Liver (tissue), 9 donors: ENCODE data around the gene VEGFC. TPM values are rescaled to one million over a fixed set of nuclear protein-coding genes. Genes with fewer than 3 reads are reported as not detected.

Experiments
- DNase-seq: peaks from one replicate; pipeline ENCODE4 v3.0.0-alpha.2; 2017; ENCODE audit warnings: low spot score
- H3K27ac ChIP-seq, 2 donors: one replicate each; pipeline ENCODE4 v1.7.0; 2013; ENCODE audit warnings: inconsistent platforms in 2 of 2, low read length in 2 of 2, control low read depth in 1 of 2, low read depth in 1 of 2, mild to moderate bottlenecking in 1 of 2
- H3K27me3 ChIP-seq, 4 donors: one replicate each; pipeline versions ENCODE4 v1.6.1 to v1.7.0; 2013; ENCODE audit warnings: low read length in 3 of 4, inconsistent platforms in 1 of 4, mild to moderate bottlenecking in 1 of 4, moderate library complexity in 1 of 4; ENCODE audit not compliant: control insufficient read depth in 4 of 4, insufficient read depth in 4 of 4
- H3K36me3 ChIP-seq, 4 donors: one replicate each; pipeline versions ENCODE4 v1.6.1 to v1.7.0; 2013; ENCODE audit warnings: low read length in 3 of 4, mild to moderate bottlenecking in 3 of 4, low read depth in 1 of 4, moderate library complexity in 1 of 4; ENCODE audit not compliant: control insufficient read depth in 4 of 4, insufficient read depth in 3 of 4
- H3K4me1 ChIP-seq, 4 donors: one replicate each; pipeline versions ENCODE4 v1.6.1 to v1.7.0; 2013; ENCODE audit warnings: low read length in 3 of 4, mild to moderate bottlenecking in 3 of 4, moderate library complexity in 1 of 4; ENCODE audit not compliant: control insufficient read depth in 4 of 4, insufficient read depth in 4 of 4
- H3K4me3 ChIP-seq, 3 donors: one replicate each; pipeline versions ENCODE4 v1.6.1 to v1.7.0; 2013; ENCODE audit warnings: low read length in 3 of 3, control low read depth in 1 of 3, low read depth in 1 of 3, mild to moderate bottlenecking in 1 of 3
- H3K9ac ChIP-seq, 2 donors: one replicate each; pipeline ENCODE4 v1.7.0; 2013; ENCODE audit warnings: low read length in 2 of 2, mild to moderate bottlenecking in 2 of 2, moderate library complexity in 2 of 2, control low read depth in 1 of 2, low read depth in 1 of 2
- H3K9me3 ChIP-seq, 4 donors: one replicate each; pipeline versions ENCODE4 v1.6.1 to v1.7.0; 2013; ENCODE audit warnings: low read length in 3 of 4; ENCODE audit not compliant: control insufficient read depth in 4 of 4
- CTCF ChIP-seq: fragments of 150-350 bp; IDR thresholded peaks from 2 replicates; pipeline ENCODE4 v1.5.1; 2017; ENCODE audit warnings: improper control_type of control experiment, low read depth, low read length; ENCODE audit not compliant: missing input control
- EGR1 ChIP-seq, 2 donors: IDR thresholded peaks; 2 replicates each; pipeline ENCODE4 v1.6.1; 2016 to 2018; ENCODE audit warnings: antibody characterized with exemption in 2 of 2, low read depth in 2 of 2
- FOXA2 ChIP-seq: IDR thresholded peaks from 2 replicates; pipeline ENCODE4 v1.6.1; 2016; ENCODE audit warnings: antibody characterized with exemption
- HNF4A ChIP-seq, 2 donors: conservative IDR thresholded peaks; 2 replicates each; pipeline ENCODE4 v1.6.1; 2016; ENCODE audit warnings: antibody characterized with exemption in 2 of 2, mild to moderate bottlenecking in 2 of 2
- HNF4G ChIP-seq: IDR thresholded peaks from 2 replicates; pipeline ENCODE4 v1.6.1; 2016; ENCODE audit warnings: antibody characterized with exemption
- JUND ChIP-seq, 2 donors: IDR thresholded peaks; 2 replicates each; pipeline ENCODE4 v1.6.1; 2016; ENCODE audit warnings: antibody characterized with exemption in 2 of 2
- MAX ChIP-seq: IDR thresholded peaks from 2 replicates; pipeline ENCODE4 v1.6.1; 2016; ENCODE audit warnings: antibody characterized with exemption
- NR2F2 ChIP-seq: IDR thresholded peaks from 2 replicates; pipeline ENCODE4 v1.6.1; 2016; ENCODE audit warnings: antibody characterized with exemption
- RAD21 ChIP-seq, 2 donors: IDR thresholded peaks; 2 replicates each; pipeline ENCODE4 v1.6.1; 2016; ENCODE audit warnings: antibody characterized with exemption in 2 of 2, mild to moderate bottlenecking in 2 of 2
- REST ChIP-seq: IDR thresholded peaks from 2 replicates; pipeline ENCODE4 v1.6.1; 2016; ENCODE audit warnings: antibody characterized with exemption, mild to moderate bottlenecking
- RXRA ChIP-seq, 2 donors: IDR thresholded peaks; 2 replicates each; pipeline ENCODE4 v1.6.1; 2017 to 2018; ENCODE audit warnings: antibody characterized with exemption in 2 of 2, mild to moderate bottlenecking in 1 of 2
- SP1 ChIP-seq: IDR thresholded peaks from 2 replicates; pipeline ENCODE4 v1.6.1; 2018; ENCODE audit warnings: antibody characterized with exemption, mild to moderate bottlenecking
- TAF1 ChIP-seq: conservative IDR thresholded peaks from 2 replicates; pipeline ENCODE4 v1.6.1; 2016; ENCODE audit warnings: antibody characterized with exemption, mild to moderate bottlenecking
- ZBTB33 ChIP-seq: IDR thresholded peaks from 2 replicates; pipeline ENCODE4 v1.6.1; 2016; ENCODE audit warnings: antibody characterized with exemption
- WGBS: extraction: QIAGEN DNeasy Blood & Tissue Kit; methylation state at CpG from one replicate; pipeline ENCODE4 v1.1.7; 2013; 5-methylcytosine and 5-hydroxymethylcytosine counted together
- polyA plus RNA-seq, 2 donors: library from polyadenylated mRNA; stranded (reverse) in 1 of 2; unstranded in 1 of 2; fragments of 200-250 nt in 1 of 2; fragments of >200 nt in 1 of 2; fragmentation: Nextera tagmentation in 1 of 2; extraction: Ambion mirVana in 1 of 2; gene quantifications; one replicate each; pipeline versions ENCODE4 v1.2.1 to v1.2.3, GENCODE V29; 2013 to 2015
- total RNA-seq, 2 donors: library from RNA; depleted of rRNA; stranded (reverse); fragments of >200 nt; gene quantifications; one replicate each; pipeline ENCODE4 v1.2.3, GENCODE V29; 2014
- donor health status: healthy.
- donor health status: healthy.
- donor health status: healthy.
- donor health status: healthy.
- donor health status: healthy.

Gene VEGFC
- total and polyA plus RNA-seq, 4 donors, result 0.32 to 1.8 (median 0.95) TPM

GRCh38 chr4:176734461-176734860 is 58.3 kb downstream of the VEGFC start:
- Histone ChIP-seq H3K4me3 (no peak overlapping the region), H3K4me1 (no peaks in the 10 kb centered on the region), H3K27ac (no peak overlapping the region), H3K9me3 (no peaks in the 10 kb centered on the region), H3K9ac (no peak overlapping the region), H3K27me3 (no peaks in the 10 kb centered on the region), H3K36me3 (no peaks in the 10 kb centered on the region)
- DNase-seq, result no peak
- TF ChIP-seq EGR1 (IDR thresholded peaks at IDR 0.05; ENCODE audit: low read depth in 2 of 2) (no peak), JUND (IDR thresholded peaks at IDR 0.05) (no peak), SP1 (no peak), ZBTB33 (no peak), HNF4G (no peak)
- 53% methylated on average over 4 of the region's 4 CpGs for WGBS

- no peak for TF ChIP-seq HNF4G
- TF ChIP-seq JUND (IDR thresholded peaks at IDR 0.05), result no peak
- TF ChIP-seq NR2F2, result no peak
- TF ChIP-seq REST, result no peak
- TF ChIP-seq CTCF, result no peak
- TF ChIP-seq FOXA2, result no peak
- no peak for TF ChIP-seq RAD21 (IDR thresholded peaks at IDR 0.05)
- TF ChIP-seq EGR1 (IDR thresholded peaks at IDR 0.05; ENCODE audit: low read depth in 2 of 2), result no peak
- no peak for TF ChIP-seq HNF4A (conservative IDR thresholded peaks at IDR 0.05)
- no peak for TF ChIP-seq TAF1
- TF ChIP-seq MAX, result no peak
- TF ChIP-seq RXRA (IDR thresholded peaks at IDR 0.05), result no peak
- no peak for DNase-seq
- WGBS, result 64% methylated on average over 3 of the region's 3 CpGs
Measured at GRCh38 chr4:176729489-176729888, 63.2 kb downstream of the VEGFC start.

More at GRCh38 chr4:176729489-176729888, 63.2 kb downstream of the VEGFC start:
- Histone ChIP-seq H3K27me3 (no peaks in the 10 kb centered on the region), H3K27ac (no peak overlapping the region), H3K4me1 (no peaks in the 10 kb centered on the region), H3K4me3 (no peak overlapping the region), H3K9ac (no peak overlapping the region), H3K9me3 (no peaks in the 10 kb centered on the region), H3K36me3 (no peaks in the 10 kb centered on the region)
